ENCODE measurements around the gene TTC23L.

The TTC23L gene

DNA sequence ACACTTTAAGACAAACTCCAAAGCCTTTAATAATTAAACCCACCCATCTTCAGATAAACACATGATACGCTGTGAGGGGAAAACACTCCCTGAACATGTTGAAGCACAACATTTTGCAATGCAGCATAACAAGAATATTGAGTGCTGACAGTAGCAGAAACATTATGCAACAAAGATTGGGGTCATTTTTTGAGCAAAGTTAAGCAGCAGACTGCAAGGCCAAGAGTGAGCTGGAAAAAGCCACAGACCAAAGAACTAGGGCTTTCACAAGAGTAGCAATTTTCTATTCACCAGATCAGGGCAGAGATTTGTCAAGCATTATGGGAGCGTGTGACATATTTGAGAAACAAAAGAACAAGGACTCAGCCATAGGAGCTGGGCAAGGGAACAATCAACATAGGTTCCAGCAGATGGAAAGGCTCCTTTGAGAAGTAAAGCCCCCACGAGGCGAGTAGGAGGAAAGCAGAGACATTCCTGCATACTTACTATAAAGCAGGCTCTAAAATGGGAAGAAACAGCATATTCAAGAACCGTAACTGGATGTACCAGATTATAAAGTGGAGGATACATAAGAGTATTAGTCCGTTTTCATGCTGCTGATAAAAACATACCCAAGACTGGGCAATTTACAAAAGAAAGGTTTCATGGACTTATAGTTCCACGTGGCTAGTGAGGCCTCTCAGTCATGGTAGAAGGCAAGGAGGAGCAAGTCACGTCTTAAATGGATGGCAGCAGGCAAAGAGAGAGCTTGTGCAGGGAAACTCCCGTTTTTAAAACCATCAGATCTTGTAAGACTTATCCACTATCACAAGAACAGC, 4.8 kb upstream of the TTC23L start:
- DNase-seq, result no peak

- no peak for DNase-seq
Observed at GRCh38 chr5:34834794-34835089, 4.2 kb upstream of the TTC23L start.

DNA sequence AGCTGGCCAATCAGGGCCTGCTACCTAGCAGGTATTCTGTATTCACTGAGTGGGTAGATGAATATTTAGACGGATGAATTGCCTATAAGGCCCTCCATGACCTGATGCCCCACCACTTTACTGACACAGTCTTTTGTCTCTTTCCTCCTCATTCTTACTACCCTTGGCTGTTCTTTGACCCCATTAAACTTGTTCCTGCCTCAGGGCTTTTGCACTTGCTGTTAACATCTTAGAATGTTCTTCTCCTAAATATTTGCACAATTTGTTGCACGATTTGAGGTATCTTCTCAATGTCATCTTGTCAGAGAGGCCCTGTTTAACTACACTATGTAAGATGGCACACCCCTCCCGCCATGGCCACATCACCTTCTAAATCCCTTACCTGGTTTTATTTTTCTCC, 3.3 kb upstream of the TTC23L start:
- DNase-seq, result no peak

DNA sequence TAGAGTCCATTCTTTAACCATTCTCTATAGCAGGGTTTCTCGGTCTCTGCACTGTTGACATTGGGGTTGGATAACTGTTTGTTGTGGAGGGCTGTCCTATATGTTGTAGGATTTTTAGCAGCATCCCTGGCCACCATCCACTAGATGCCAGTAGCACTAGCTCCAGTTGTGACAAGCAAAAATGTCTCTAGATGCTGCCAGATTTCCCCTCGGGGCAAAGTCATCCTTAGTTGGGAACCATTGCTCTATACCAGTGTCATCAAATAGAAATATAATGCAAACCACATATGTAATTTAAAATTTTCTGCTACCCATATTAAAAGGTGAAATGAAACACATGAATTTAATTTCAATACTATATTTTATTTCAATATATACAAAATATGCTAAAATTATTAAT, 2.9 kb downstream of the TTC23L start:
- DNase-seq, result no peak

- no peak for DNase-seq
Observed at GRCh38 chr5:34842554-34842953, 3.6 kb downstream of the TTC23L start.

DNA sequence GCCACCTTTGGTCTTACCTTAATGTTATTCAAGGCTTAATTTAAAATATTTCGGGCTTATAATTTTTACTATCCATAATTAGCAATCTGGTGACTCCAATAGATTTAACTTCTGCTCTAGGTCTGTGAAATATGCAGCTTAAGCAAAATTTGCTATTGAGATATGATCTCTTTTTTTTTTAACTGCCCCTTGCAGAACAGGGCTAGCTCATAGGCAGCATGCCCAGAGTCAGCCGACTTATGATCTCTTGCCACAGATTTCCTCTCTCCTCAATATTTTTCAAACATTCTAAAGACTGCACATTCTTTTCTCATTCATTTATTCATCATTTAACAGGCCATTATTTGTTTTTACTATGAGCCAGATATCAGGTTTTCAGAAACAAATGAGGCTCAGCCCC, 4.5 kb downstream of the TTC23L start:
- DNase-seq, result no peak

- no peak for DNase-seq
Observed at GRCh38 chr5:34844106-34844505, 5.1 kb downstream of the TTC23L start.

DNA sequence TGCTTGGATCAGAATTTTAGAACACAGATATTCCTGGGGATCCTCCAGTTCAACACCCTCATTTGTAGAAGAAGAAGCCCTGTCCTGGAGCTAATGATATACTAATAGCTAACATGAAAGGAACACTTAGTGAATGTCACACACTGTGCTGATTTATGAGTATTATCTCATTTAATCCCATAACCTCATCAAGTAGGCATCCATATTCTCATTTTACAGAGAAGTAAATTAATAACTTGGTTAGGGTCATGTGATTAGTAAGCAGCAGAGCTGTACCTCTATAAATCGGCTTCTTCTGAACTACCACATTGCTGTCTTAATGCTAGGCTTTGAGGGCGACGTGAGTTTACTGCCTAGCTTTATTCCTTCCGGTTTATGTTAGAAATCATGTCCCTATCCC, 6.0 kb downstream of the TTC23L start:
- DNase-seq, result no peak

- no peak for DNase-seq
Observed at GRCh38 chr5:34847056-34847455, 8.1 kb downstream of the TTC23L start.

- no peak for DNase-seq
Observed at GRCh38 chr5:34847552-34847951, 8.6 kb downstream of the TTC23L start.

DNA sequence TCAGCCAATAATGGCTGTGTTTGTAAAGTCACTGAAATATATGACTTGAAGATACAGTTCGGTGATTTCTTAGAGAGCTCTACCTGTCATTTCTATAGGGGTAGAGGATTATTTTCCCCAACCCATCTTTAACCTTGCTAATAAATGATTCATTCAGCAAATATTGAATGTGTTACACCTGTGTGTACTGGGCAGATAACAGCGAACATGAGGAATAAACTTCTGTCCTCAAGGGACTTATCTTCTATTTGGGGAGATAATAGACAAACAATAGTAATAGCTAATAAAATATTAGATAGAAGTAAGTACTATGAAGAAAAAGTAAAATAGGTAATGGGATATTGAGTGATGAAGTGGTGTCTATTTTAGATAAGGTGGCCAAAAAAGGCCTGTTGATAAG, 9.3 kb downstream of the TTC23L start:
- no peak for DNase-seq

DNA sequence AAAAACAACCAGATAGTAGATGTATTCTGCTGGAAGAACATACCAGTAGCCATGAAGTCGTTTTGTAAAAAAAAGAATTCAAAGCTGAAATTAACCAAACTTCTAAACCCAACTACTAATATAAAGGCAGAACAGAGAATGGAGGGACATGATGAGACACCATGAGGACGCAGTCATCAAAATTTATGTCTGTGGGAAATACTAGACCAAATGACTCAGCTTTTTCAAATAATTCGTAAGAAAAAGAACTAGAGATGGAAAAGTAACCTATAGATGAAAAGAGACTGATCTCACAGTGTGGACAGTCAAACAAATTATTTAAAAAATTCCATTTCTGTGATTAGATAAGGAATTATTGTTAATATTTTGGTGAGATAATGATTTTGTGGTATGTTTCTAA, 10.3 kb downstream of the TTC23L start:
- DNase-seq, result no peak

DNA sequence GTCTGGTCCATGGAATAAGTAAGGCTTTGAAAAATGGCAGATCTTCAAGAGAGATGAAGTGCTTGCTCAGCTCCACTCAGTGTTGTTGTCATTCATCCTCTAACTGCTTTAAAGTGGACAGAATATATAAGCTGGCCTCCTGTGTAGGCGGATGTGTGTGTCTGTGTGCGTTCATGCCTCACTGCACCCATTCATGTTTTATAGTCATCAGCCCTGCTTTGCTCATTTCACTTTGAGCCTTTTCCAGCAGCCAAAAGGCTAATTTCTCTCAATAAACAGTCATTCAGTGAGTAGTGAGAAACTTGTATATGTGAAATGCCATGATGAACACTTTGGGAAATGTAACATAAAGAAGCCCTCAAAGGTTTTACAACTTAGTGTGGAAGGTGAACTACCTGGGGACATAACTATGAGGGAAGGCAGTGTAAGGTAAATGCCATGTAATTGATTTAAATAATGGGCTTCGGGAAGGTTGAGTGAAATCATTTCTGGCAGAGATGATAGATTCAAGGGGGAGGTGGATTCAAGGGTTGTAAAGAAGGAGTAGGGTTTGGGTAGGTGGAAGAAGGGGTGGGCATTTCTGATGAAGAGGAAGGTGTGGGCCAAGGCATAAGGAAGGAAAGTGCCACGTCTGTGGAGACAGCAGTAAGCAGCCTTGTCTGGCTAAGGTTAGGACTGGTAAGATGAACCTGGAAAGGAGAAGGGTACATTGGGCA, 15.7 kb downstream of the TTC23L start:
- DNase-seq, result no peak

DNA sequence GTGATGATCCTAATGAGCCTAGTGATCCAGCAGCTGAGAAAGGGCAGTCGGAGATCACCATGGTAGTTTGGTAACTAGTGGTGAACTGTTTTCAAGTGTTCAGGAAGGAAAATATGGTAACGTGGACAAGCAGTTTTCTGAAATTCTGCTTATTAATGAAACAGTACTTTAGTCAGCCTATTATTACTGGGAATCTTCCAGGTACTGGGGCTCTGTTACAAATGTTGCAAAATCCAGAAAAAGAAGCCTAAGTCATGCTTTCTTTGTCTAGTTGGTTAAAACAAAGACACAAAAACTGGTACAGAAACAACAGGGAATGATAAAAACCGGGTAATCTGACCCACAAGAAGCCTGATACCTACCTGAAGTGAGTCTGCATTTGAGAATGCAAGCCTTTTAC, 18.2 kb downstream of the TTC23L start:
- no peak for DNase-seq

DNA sequence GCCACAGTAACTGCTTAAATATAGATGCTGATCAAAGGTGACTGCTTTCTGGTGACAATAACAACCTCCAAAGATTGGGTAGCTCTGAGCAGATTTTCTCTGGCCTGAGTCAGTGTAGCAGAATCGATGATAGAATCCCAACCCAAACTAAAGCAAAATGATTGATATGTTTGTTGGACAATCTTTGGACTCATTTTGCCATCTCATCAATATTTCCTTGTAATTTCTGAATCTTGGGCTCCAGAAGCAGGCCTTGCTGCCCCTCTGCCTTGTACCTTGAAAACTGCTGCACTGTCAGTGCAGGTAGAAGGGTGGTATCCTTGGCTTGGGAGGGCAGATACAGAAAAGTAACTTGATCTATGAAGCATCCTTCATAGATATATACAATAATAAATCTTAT, 18.9 kb downstream of the TTC23L start:
- no peak for DNase-seq

GRCh38 chr5:34858790-34859189, 19.8 kb downstream of the TTC23L start:
- no peak for DNase-seq

DNA sequence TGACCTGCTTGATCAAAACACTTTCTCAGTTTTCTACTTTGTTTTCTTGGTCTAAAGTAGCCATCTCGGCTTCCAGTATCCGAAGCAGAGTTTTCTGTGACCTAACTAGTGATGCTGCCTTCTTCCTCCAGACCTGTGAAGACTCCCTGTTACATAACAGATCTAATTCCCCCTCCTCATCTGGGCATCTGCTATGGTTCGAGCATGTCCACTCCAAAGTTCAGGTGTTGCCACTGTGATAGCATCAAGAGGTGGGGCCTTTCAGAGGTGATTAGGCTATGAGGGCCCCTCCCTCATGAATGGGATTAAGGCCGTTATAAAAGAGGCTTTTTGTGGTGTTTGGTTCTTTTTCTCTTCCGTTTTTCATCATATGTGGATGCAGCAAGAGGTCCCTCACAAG, 20.3 kb downstream of the TTC23L start:
- no peak for DNase-seq

DNA sequence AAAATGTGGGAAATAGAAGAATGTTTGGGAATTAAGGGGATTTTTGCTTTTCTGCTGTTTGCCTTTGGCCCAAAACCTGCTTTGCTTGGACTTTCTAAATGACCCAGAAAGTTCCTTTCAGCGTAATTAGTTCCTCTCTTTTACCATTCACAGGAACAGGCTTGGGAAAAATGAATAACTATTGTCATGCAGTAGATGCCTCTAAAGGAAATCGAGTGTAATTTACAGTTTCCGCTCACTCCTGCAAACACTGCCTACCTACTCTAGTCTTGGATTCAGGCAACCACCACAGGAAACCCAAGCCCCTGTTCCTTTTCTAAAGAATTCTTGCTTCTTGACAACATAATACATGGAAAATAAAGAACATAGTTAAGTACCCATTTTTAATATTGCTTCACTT, 25.0 kb downstream of the TTC23L start:
- no peak for DNase-seq

DNA sequence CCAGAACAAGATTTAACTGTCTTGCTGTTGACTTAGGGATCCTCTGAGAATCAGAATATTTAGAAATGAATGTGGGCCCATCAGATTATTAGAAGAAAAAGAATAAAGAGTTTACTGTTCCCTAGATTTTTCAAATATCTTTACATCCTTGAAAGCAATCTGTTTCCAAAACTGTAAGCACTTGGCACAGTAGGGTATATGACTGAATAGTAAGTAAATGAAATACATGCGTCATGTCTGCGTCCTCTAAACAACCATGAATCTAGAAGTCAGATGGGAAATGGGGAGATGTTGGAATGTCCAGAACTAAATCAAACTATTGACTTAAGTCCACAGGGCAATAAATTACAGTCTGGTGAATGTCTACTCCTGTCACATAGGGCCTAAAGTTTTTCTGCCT, 26.1 kb downstream of the TTC23L start:
- no peak for DNase-seq

GRCh38 chr5:34866989-34867471, 28.1 kb downstream of the TTC23L start:
- DNase-seq, result no peak

DNA sequence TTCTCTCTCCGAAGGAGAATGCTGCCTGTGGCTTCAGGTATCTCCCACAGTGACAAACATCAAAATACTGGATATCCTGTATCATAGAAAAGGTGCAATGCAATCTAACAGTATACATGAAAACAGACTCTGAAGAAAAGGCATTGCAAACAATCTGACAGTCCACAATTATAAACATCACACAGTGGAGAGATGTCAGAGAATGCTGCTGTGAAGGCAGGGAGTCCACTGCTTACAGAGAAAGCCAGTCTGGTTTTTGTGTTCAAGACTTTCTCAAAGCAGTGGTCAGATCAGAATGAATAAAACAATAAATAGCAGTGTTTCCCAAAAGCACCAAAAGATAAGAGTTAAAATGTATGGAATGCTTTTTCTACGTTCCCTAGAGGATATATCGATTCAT, 28.7 kb downstream of the TTC23L start:
- DNase-seq, result no peak

- no peak for DNase-seq
Observed at GRCh38 chr5:34868791-34869190, 29.8 kb downstream of the TTC23L start.

GRCh38 chr5:34869256-34869655, 30.3 kb downstream of the TTC23L start:
- DNase-seq, result no peak

DNA sequence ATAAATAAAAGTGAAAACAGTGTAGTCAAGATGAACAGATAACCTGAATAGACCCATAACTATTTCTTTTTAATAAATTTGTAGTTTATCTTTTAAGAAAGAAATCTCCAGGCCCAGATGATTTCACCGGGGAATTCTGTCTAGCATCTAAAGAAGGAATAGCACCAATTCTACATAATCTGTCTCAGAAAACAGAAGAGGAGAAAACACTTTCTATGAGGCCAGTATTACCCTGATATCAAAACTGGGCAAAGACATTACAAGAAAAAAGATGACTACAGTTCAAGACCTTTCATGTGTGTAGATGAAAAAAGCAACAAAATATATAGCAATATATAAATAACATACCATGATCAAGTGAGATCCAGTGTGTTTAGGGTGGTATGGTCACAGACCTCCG, 31.4 kb downstream of the TTC23L start:
- DNase-seq, result no peak

- DNase-seq, result no peak
Observed at GRCh38 chr5:34876275-34876674, 37.3 kb downstream of the TTC23L start.
